ENCODE results near the gene QRSL1.
"Not testable (repeated sequence)": the region's sequence is repeated elsewhere in the genome, so short reads cannot be mapped to it uniquely, and the experiment has no call there.

QRSL1 gene

DNA sequence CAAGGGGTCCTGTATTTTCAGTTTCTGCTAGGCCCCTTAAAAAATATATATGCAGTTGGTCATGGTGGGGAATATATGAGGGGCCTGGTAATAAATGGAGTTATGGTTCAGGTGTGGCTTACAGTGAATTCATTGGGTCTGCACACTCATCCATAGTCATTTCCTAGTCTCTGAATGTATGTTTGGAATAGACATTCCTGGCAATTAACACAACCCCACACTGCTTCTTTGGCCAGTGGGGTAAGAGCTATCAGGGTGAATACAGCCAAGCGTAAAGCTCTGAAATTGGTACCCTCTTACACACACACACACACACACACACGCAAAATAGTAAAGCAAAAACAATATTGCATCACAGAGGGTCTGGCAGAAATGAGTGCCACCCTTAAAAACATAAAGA lies 56.5 kb downstream of the QRSL1 start:
- DNase-seq = no peak

GRCh38 chr6:106688177-106688951 lies 59.0 kb downstream of the QRSL1 start:
- no peak for DNase-seq

DNA sequence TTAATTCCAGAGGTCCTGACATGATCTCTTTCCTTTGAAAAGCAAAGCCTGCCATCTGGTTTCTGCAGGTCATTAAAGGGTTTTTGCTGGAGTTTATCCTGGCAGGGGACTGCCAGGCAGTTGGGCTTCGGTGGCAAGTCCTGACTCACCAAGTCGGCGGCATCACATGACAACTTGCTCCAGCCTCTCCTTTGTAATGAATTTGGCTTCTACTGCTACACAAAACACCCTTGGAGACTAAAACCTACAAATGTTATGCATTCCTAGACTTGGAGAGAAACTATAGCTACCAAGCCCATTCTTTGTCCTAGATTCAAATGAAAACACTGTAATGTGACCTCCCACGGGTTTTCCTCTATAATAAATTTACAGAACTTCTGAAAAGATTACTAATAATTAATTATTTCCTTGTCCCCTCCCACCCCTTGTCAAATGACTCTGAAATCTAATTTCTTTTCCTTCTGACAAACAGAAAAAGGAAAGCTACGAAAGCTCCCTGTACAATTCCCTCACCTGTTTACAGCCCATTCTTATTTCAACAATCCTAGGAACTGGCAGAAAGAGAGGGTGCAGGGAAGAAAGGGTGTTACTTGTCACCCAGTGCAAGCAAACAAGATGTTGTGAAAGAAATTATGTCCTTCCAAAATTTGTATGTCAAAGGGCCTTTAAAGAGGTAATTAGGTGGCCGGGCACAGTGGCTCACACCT lies 62.9 kb downstream of the QRSL1 start:
- DNase-seq = no peak

GRCh38 chr6:106692819-106693208 lies 63.4 kb downstream of the QRSL1 start:
- no peak for DNase-seq

DNA sequence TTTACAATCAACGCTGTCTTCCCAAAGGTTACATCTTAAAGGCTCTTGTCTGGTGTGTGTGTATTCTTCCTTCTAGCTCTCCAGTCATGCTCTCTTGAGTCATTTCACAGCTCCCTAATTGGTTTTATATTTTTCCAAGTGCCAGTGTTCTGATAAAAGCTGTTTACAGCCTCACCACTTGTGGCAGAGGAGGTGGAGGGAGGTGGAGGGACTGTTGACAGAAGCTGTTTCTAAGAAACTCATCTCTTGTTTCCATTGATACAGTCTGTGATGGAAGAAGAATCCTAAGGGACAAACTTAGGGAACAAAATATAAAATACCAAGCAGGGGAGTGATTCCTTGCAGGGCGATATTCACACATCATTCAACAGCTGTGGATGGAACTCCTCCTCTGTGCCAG lies 64.0 kb downstream of the QRSL1 start:
- DNase-seq = no peak

GRCh38 chr6:106694343-106694742 lies 65.0 kb downstream of the QRSL1 start:
- DNase-seq = no peak

DNA sequence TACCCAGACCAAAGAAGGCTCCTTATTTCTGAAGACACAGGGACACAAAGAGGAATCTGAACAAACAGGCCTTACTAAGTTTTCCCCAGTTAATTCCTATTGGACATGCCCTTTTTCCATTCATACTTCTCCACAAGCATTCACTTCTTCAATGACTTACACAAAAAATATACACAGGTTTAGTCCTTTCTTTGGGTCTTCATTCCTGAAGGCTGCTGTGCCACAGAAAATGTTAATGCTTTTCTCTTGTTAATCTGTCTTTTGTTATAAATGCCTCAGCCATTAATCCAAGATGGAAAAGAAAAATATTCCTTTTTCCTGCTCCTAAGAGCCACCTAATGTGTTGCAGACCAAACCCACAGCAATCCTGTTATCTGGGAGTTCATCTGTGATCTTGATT lies 71.2 kb downstream of the QRSL1 start:
- DNase-seq = no peak

GRCh38 chr6:106701201-106701600 lies 71.8 kb downstream of the QRSL1 start:
- not testable (repeated sequence) for DNase-seq

GRCh38 chr6:106702046-106702445 lies 72.7 kb downstream of the QRSL1 start:
- DNase-seq = no peak

DNA sequence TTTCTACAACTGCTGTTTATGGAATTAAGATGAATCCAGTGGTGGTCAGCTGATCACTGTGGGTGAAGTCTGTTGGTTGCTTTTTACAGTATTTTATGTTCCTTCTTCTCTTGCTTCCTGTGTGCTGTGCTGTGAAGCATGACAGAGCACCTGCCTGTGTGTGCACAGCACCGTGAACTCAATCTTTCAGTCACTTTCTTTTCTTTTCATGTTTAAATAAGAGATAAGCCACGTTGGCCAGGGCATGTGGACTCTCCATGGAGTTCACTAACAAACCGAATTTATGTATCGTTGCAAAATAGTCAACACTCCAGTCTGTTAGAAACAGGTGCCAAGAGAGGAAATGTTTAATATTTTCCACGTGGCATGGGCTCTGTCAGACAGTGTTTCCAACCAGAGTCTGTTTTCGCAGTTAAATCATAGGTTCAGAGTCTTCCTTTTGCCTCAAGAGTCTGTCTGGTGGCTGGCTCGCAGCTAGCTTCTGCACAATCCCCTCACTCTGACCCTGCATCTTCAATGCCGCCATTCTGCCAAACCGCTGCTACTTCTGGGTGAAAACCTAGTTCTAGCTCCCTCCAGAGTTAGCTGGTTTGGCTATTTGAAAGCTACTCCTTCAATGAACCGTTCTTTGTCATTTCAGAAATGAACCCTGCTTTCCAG lies 73.2 kb downstream of the QRSL1 start:
- DNase-seq = no peak

- DNase-seq = no peak
Measured at GRCh38 chr6:106704327-106704726, 74.9 kb downstream of the QRSL1 start.

DNA sequence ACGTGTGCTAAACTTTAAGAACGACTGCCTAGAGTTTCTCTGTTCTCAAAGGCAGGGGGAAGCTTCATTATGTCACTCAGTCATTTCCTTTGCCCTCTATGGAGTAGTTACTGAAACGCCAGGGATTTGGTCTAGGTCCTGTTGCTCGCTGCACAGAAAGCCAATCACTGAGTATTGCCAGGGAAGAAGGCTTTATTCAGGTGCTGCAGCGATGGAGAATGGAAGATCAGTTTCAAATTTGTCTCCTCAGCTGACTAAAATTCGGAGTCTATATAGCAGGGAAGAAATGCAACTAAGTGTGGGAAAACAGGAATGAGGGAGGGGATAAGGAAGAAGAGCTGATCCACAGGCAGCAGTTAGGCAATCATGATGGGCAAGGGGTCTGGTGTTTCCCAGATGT lies 75.8 kb downstream of the QRSL1 start:
- DNase-seq = no peak

DNA sequence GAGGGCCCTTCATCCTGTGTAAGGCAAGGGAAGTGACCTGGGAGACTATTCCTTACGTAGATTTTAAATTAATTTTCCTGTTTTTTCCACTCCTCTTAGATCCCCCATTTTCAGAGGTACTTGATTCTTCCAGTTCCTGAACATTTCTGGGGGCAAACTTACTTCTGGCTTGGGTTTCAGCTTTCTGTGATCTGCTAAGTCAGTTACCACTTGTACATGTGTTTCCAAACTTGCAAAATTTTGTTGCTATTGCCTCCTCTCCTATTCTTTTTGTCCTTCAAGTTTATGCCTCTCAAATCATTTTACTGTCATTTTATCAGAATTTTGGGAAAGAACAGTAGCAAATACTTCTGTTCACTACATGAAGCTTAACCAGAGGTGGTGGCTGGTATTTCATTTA lies 81.2 kb downstream of the QRSL1 start:
- no peak for DNase-seq

DNA sequence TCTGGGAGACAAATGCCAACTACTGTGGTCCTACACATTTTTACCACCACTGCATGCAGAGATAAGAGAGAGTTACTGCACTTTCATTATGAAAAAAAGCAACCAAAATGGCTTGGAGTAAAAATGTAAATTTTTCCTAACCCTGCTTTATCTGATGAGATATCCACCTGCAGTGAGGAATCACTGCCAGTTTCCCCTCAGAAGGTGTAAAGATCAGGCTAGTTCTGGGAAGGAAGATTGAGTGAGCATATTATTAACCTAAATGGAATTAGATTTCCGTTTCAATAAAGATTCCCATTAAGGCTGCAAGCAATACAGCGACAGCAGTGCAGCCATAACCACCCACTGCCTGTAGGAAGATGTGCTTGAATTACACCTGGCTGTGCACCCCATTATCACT lies 84.9 kb downstream of the QRSL1 start:
- DNase-seq = no peak

DNA sequence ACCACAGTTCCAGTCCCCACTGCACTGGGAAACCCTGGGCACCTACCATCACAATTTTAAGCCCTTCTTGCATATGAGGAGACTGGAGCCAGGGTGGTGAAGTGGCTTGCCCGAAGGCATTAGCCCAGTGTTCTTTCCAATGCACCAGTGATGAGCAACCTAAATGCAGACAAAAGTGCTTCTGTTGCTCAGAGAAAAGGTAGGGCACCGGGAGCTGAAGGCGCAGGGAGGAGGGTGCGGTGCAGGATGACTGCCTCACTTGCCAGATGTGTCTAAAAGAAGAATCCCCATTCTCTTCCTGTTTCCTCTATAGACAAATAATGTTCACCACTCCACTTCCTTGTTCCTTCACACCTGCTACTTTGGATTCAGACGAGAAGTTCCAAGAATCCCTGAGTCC lies 86.5 kb downstream of the QRSL1 start:
- DNase-seq = no peak

DNA sequence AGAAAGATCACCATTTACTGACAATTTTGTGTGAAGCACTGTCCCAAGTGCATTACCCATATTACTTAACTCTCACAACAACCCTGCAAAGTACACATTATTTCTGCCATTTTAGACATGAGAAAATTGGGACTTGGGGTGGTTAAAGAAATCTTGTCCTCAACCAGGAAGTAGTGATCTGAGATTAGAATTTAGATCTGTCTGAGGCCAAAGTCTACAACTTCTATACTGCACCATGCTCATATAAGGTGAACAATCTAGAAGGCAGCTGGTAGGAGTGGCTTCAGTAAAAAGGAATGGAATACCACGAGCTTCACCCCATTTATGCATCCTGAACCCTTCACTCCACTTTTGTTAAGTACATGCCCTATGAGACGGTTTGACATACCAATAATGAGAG lies 87.6 kb downstream of the QRSL1 start:
- no peak for DNase-seq

All from activated CD4-positive, alpha-beta T cell treated with anti-CD3 and anti-CD28 coated beads, Interleukin-2, amount 50 U/mL, for 1 hour (primary cell).